ENCODE data around the gene MEX3D.
A peak's percentile ranks its signal among the peaks of the same experiment; 100 is the strongest.

Gene MEX3D

GRCh38 chr19:1514986-1515721 is 53.0 kb downstream of the MEX3D start:
- no peak for DNase-seq

- no peak for DNase-seq
Measured at GRCh38 chr19:1514295-1514661, 53.8 kb downstream of the MEX3D start.

GRCh38 chr19:1513499-1514294 is 54.4 kb downstream of the MEX3D start:
- DNase-seq: no peak

GRCh38 chr19:1512671-1513498 is 55.2 kb downstream of the MEX3D start, which contains the start of gene ADAMTSL5:
ADAMTSL5 (minus strand) TSS chr19:1513019; CDS start chr19:1510943, 2,076 bp downstream.
- DNase-seq: no peak

GRCh38 chr19:1511318-1512317 is 56.5 kb downstream of the MEX3D start:
- DNase-seq: no peak

- no peak for DNase-seq
Measured at GRCh38 chr19:1510807-1511206, 57.3 kb downstream of the MEX3D start.

- no peak for DNase-seq
Measured at GRCh38 chr19:1510442-1510806, 57.7 kb downstream of the MEX3D start.

GRCh38 chr19:1509602-1510441 is 58.3 kb downstream of the MEX3D start:
- no peak for DNase-seq

- no peak for DNase-seq
Measured at GRCh38 chr19:1508507-1508856, 59.6 kb downstream of the MEX3D start.

GRCh38 chr19:1507763-1508506 is 60.2 kb downstream of the MEX3D start:
- DNase-seq: peak; percentile 58

GRCh38 chr19:1507192-1507660 is 60.9 kb downstream of the MEX3D start:
- DNase-seq: no peak

- DNase-seq: no peak
Measured at GRCh38 chr19:1505991-1506881, 61.9 kb downstream of the MEX3D start.

GRCh38 chr19:1505012-1505411 is 63.1 kb downstream of the MEX3D start:
- DNase-seq: no peak
